Gastrocnemius medialis (tissue), 4 donors: Measurements from ENCODE around the gene RNF215.

Experiments used
- CTCF ChIP-seq, 5 experiments: fragments of 450-650 bp in 3 of 5; fragments of 200-600 bp in 2 of 5; sonication (generic) in 2 of 5; IDR thresholded peaks in 4 of 5; conservative IDR thresholded peaks in 1 of 5; 1 replicate in 4 of 5; 2 replicates in 1 of 5; pipeline ENCODE4 v1.5.1; 2016 to 2019; ENCODE audit warnings: antibody characterized with exemption in 5 of 5, mild to moderate bottlenecking in 3 of 5, moderate library complexity in 3 of 5
- POLR2A ChIP-seq, 2 donors: fragments of 450-650 bp; IDR thresholded peaks; one replicate each; pipeline ENCODE4 v1.6.1; 2017; ENCODE audit warnings: antibody characterized with exemption in 2 of 2, mild to moderate bottlenecking in 2 of 2, moderate library complexity in 2 of 2

- TF ChIP-seq CTCF (IDR thresholded peaks at IDR 0.05 in 4 of 5, conservative IDR thresholded peaks at IDR 0.05 in 1 of 5) (no peak), POLR2A (IDR thresholded peaks at IDR 0.05) (no peak)
These were observed 54.1 kb downstream of the RNF215 start for GRCh38 chr22:30332994-30333706.
